Measurements from ENCODE around the gene KCNF1.

Gene KCNF1

GRCh38 chr2:10879624-10880585 lies 31.8 kb upstream of the KCNF1 start:
- in situ Hi-C loops (cut with MboI; ENCODE audit: low sequenced_read_pairs), result no loop called here

- in situ Hi-C loops (cut with MboI; ENCODE audit: low sequenced_read_pairs), result no loop called here
These were observed 31.0 kb upstream of the KCNF1 start for GRCh38 chr2:10880586-10881321.

GRCh38 chr2:10882568-10882967 lies 29.2 kb upstream of the KCNF1 start:
- in situ Hi-C loops (cut with MboI; ENCODE audit: low sequenced_read_pairs), result no loop called here

- in situ Hi-C loops (cut with MboI; ENCODE audit: low sequenced_read_pairs), result no loop called here
These were observed 28.7 kb upstream of the KCNF1 start for GRCh38 chr2:10883066-10883465.

- in situ Hi-C loops (cut with MboI; ENCODE audit: low sequenced_read_pairs), result no loop called here
These were observed 27.8 kb upstream of the KCNF1 start for GRCh38 chr2:10883801-10884478.

- in situ Hi-C loops (cut with MboI; ENCODE audit: low sequenced_read_pairs), result no loop called here
These were observed 27.2 kb upstream of the KCNF1 start for GRCh38 chr2:10884574-10884975.

GRCh38 chr2:10885094-10885860 lies 26.5 kb upstream of the KCNF1 start:
- in situ Hi-C loops (cut with MboI; ENCODE audit: low sequenced_read_pairs), result no loop called here

- in situ Hi-C loops (cut with MboI; ENCODE audit: low sequenced_read_pairs), result no loop called here
These were observed 24.3 kb upstream of the KCNF1 start for GRCh38 chr2:10887476-10887875.

GRCh38 chr2:10889651-10890215 lies 22.0 kb upstream of the KCNF1 start:
- in situ Hi-C loops (cut with MboI; ENCODE audit: low sequenced_read_pairs), result no loop called here

GRCh38 chr2:10890706-10891270 lies 20.9 kb upstream of the KCNF1 start:
- in situ Hi-C loops (cut with MboI; ENCODE audit: low sequenced_read_pairs), result no loop called here

GRCh38 chr2:10891390-10891789 lies 20.3 kb upstream of the KCNF1 start:
- in situ Hi-C loops (cut with MboI; ENCODE audit: low sequenced_read_pairs), result no loop called here

- in situ Hi-C loops (cut with MboI; ENCODE audit: low sequenced_read_pairs), result no loop called here
These were observed 19.9 kb upstream of the KCNF1 start for GRCh38 chr2:10891848-10892247.

GRCh38 chr2:10892316-10892715 lies 19.4 kb upstream of the KCNF1 start:
- in situ Hi-C loops (cut with MboI; ENCODE audit: low sequenced_read_pairs), result no loop called here

GRCh38 chr2:10892796-10893350 lies 18.9 kb upstream of the KCNF1 start:
- in situ Hi-C loops (cut with MboI; ENCODE audit: low sequenced_read_pairs), result no loop called here

- in situ Hi-C loops (cut with MboI; ENCODE audit: low sequenced_read_pairs), result no loop called here
These were observed 17.3 kb upstream of the KCNF1 start for GRCh38 chr2:10894264-10894935.

GRCh38 chr2:10895231-10895630 lies 16.5 kb upstream of the KCNF1 start:
- in situ Hi-C loops (cut with MboI; ENCODE audit: low sequenced_read_pairs), result no loop called here

GRCh38 chr2:10897956-10898355 lies 13.8 kb upstream of the KCNF1 start:
- in situ Hi-C loops (cut with MboI; ENCODE audit: low sequenced_read_pairs), result no loop called here

- in situ Hi-C loops (cut with MboI; ENCODE audit: low sequenced_read_pairs), result no loop called here
These were observed 11.3 kb upstream of the KCNF1 start for GRCh38 chr2:10900216-10901109.
